CD4-positive, alpha-beta T cell treated with Interferon gamma for 1 hour (primary cell): Measurements from ENCODE around the gene SMYD3.
"Not testable (repeated sequence)": the region's sequence is repeated elsewhere in the genome, so short reads cannot be mapped to it uniquely, and the experiment has no call there.

Source experiments
- DNase-seq: peaks from one replicate; pipeline ENCODE4 v3.0.0-alpha.2; 2020

SMYD3 gene

DNA sequence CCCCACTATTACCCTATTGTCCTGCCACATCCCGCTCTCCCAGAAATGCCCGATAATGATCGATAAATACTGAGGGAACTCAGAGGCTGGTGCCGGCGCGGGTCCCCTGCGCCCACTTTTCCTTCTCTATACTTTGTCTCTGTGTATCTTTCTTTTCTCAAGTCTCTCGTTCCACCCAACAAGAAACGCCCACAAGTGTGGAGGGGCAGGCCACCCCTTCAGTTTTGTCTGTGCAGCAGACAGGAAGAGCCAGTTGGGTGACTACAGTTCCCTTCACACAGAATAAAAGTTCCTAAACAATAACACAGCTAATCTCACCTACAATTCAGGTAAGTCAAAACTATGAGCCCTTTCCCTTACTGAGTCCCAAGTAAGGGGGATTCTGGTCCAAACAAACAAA, 423.7 kb downstream of the SMYD3 start:
- no peak for DNase-seq

DNA sequence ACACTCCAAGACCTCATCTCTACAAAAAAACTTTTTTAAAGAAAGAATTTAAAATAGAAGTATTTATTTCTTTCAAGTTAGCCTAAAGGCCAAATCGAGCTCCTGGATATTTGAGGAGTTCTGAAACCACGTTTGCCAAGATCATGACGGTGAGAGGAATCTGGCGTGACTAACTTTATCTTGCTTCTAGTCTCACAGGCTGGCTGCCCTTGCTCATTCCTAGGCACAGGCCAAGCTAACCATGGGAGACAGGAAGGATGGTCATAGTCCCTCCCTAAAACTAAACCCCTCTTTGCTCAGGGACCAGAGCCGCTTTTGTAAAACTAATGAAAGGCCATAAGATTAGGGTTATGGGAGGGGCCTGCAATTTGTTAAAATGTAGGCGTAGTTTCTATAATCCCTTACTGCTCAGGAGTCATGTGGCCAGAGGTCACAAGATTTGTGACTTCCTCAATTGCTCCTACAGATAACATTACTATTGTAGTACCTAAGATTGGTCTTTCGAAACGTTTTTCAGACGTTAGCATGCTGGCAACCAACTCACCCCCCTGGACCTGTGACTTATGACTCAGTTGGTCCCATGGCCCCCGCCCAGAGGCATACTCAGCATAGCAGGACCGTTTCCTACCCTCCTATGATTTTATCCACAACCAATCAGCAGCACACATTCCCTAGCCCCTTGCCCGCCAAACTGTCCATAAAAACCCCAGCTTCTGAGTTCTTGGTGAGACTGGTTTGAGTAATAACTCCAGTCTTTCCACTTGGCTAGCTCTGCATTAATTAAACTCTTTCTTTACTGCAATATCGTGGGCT, 425.0 kb downstream of the SMYD3 start:
- DNase-seq = no peak

DNA sequence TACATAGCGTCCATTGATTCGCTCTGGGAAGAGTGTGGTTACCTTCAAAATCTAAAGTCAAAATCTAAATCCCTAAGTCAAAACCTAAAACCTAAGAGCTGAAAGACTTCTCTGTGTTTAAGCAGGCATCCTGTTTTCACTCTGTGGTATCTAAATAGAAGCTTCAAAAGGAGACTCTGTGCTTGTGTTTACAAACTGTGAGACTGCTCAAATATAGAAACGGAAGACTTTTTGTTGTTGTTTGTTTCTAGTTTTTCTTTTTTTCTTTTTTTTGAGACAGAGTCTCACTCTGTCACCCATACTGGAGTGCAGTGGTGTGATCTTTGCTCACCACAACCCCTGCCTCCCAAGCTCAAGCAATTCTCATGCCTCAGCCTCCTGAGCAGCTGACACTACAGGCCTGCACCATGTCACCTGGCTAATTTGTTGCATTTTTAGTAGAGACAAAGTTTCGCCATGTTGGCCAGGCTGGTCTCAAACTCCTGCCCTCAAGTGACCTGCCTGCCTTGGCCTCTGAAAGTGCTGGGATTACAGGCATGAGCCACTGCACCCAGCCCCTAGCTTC, 425.9 kb downstream of the SMYD3 start:
- DNase-seq = no peak

DNA sequence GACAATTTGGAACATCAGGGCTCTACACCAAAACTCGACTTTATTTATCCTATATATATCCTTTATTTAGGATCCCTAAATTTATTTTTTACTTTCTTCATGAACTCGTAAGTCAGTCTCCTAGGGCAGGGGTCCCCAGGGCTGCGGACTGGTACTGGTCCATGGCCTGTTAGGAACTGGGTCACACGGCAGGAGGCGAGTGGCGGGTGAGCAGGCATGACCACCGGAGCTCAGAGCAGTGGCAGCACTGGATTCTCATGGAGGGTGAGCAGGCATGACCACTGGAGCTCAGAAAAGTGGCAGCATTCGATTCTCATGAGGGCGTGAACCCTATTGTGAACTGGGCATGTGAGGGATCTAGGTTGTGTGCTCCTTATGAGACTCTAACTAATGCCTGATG, 427.0 kb downstream of the SMYD3 start:
- no peak for DNase-seq

DNA sequence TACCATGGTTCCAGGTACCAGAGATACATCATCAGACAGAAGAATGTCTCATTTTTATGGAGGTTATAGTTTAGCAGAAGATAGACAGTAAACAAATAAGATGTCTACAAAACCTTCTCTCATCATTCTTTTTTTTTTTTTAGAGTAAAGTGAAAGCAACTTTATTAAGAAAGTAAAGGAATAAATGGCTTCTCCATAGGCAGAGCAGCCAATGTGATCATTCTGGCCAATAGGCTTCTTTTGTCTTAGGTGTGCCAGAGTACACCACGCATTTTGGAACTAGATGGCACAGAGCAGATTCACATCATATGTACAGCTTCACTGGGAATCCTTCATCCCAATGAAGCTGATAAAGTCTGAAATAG, 428.2 kb downstream of the SMYD3 start:
- DNase-seq = no peak

DNA sequence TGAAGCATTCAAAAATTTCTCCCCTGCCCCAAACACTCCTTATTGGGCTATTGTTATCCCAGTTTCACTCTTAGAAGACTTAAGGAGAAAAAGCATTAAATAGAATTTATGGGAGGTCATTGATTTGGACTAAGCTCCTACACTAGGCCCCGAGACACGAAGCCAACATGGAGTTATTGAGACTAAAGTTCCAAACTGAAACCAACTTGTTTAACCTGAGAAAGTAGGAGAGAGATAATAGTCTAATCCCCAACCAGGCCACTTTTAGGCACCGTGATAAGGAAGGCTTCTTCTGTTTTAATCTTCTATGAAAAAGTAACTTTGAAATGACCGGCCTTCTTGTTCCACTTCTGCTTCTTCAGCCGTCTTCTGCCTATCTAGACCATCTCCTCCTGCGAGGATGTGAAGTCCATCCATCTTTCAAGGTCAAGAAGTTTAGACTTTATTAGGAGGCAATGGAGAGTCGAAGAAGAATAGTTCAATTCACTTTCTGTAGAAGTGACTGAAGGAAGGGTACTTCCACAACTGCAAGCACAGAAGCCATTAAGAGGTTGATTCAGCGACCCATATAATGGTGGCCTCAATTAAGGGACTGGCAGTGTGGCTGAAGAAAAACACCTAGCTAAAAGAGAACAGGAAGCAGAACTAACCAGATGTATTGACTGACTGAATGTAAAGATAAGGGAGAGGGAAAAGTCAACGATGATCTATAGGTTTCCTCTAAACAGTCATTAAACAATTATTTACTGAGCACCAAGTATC, 428.8 kb downstream of the SMYD3 start:
- no peak for DNase-seq

DNA sequence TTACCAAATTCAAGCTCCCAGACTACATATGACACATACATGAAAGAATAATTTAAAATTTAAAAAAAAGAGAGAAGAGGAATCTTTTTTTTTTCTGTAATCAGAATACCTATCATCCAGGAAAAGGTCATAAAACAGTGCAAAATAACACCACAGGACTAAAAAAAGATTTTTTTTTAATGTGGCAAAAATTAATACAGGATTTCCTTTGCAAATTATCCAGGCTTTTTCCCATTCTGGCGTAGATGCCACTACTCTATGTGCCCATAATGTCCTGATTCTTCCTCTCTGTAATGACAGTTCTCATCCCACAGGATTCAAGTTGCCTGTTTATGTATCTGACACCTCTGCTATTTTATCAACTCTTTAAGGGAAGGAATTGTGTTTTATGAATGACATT, 429.6 kb downstream of the SMYD3 start:
- no peak for DNase-seq

- DNase-seq = no peak
Observed at GRCh38 chr1:246074421-246074820, 432.7 kb downstream of the SMYD3 start.

GRCh38 chr1:246072456-246072955, 434.6 kb downstream of the SMYD3 start:
- DNase-seq = no peak

DNA sequence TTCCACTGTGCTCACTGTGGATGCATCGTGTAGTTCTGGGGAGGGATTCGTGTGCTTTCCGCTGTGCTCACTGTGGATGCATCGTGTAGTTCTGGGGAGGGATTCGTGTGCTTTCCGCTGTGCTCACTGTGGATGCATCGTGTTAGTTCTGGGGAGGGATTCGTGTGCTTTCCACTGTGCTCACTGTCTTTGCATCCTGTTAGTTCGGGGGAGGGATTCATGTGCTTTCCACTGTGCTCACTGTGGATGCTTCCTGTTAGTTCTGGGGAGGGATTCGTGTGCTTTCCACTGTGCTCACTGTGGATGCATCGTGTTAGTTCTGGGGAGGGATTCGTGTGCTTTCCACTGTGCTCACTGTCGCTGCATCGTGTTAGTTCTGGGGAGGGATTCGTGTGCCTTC, 435.1 kb downstream of the SMYD3 start:
- DNase-seq = not testable (repeated sequence)

DNA sequence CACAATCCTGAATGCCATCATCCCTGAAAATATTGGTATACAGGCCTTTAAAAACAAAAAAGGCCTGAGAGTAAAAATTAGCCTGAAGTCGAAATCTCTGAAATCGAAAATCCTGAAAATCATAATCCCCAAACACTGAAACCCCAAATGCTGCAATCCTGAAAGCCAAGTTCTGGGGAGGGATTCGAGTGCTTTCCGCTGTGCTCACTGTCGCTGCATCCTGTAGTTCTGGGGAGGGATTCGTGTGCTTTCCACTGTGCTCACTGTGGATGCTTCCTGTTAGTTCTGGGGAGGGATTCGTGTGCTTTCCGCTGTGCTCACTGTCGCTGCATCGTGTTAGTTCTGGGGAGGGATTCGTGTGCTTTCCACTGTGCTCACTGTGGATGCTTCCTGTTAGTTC, 435.5 kb downstream of the SMYD3 start:
- not testable (repeated sequence) for DNase-seq

DNA sequence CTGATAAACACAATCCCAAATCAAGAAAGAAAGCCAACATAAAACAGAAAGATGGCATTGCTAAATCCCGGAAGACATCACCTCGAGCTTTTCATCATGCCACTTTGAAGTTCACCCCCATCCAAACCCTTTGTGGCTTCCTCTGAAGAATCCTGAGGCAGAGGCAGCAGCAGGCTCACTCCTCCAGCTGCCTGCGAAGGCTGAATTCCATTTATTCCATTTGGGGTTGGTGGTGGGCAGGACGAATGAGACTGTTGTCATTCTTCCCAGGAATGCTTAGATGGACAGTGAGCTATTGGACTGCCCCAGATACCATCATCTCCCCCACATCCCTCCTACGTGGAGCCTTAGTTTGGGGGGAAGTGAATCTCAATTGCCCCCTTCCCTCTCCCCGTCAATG, 437.5 kb downstream of the SMYD3 start:
- DNase-seq = no peak

DNA sequence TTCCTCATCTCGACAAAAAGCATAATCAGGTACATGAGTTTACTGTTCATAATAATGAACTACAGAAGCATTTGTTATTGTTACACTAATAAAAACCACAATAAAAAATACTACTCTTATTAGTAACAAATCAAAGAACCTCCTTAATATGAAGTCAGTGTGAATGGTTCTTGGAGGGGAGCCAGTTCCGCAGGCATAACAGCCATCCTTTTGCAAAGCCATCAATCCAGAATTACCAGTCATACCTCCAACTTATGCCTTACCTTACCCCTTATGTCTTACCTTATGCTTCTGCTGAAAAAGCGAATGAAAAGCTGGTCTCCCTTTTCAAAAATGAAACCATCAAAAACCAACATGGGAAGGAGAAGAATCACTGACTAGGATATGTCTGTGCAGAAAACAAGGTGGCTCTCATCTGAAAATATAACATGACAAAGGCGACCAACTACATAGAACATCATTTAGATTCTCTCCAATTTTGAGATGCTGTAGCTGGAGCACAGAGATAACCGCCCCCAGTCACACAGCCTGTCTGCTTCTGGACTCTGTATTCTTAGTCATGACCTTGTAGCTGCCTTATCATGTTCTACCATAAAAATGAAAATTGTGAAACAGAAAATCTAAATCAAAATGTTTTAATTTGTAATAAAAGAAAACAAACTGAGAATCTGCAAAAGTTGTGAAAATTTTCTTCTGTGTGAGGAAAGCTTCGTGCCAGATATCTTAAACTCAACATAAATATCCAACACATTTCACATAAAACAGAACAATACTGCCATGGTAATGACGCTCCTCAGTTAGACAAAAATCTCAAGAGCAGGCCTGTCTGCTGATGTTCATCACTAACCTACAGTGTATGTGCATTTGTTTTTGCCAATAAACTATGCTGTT, 438.2 kb downstream of the SMYD3 start:
- DNase-seq = no peak

DNA sequence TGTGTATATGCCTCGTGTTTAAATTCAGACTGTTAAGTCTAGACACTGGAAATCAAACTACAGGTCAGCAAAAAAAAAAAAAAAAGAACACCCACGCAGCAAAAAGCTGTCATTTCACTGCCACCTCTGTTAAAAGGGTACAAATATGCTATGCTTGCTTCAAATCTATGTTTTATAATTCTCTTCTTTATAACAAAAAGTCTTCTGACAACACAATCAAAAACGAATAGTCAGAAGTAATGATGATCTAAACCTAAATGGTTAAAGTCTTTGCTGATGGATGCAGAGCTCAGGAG, 438.9 kb downstream of the SMYD3 start:
- no peak for DNase-seq

DNA sequence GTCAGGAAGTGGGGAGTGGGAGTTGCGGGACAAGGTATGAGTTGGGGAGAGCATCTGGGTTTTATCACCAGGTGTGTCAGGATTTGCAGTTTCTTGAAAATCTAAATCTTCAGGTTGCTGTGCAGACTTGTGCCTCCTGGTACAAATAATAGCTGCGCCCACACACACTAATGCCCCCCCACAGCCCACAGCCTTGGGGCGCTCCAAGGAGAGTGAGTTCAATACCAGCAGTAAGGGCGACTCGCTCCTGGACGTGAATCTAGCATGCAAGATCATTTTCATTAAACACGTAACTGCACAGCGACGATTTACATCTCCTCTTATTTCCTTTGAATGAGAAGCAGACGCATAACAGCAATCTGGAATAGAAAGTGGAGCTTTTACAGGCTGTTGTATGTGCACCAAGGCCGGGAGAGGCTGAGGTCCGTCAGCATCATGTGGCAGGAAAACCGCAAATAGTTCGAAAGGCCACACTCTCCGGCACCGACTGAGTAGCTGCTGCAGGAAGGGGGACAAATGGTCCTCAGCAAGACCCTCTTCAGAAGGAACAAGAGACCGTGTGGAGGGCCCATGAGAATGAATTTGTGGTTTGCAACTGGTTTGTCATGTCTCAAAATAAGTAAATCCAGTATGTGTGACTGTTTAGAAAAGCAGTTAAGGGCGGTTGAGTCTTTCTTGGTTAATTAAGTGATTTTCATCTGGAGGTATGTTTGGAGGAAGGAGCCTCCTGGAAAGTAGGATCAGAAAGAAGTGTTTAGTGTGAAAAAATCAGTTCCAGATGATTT, 439.5 kb downstream of the SMYD3 start:
- no peak for DNase-seq

DNA sequence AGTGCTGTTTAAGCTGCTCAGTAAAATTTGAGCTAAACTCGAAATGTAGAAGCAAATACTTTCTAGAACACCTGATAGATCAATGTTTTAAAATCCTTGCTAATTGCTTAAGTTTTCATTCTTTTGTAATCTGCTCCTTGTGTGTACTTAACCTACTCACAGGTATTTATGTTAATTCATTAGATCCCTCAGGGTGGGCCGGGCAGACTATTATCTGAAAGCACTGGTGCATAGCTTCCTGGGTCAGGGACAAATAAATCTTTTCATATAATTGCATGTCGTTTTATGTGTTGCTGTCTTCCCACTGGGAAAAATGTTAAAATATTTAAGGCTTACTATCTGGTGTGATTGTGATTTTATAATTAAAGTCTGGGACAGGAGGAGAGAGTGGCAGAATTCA, 440.5 kb downstream of the SMYD3 start:
- DNase-seq = no peak

GRCh38 chr1:246065592-246065991, 441.5 kb downstream of the SMYD3 start:
- DNase-seq = no peak

DNA sequence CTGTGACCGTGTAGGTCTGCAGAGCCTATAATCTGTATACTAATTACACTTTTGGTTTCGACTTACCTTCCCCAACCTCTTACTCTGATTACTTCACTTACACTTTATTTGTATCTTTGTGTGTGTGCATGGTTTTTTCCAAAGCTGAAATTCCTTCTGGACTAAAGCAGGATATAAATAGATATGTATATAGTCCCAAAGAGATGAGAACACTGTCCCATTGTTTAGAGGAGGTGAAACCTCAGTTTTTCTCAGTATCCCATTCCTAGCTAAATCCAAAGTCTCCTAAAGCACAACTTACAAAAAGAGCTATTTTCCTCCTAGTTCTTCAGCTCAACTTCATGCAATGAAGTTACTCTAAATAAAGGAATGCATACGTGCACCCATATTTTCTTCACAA, 442.2 kb downstream of the SMYD3 start:
- no peak for DNase-seq

DNA sequence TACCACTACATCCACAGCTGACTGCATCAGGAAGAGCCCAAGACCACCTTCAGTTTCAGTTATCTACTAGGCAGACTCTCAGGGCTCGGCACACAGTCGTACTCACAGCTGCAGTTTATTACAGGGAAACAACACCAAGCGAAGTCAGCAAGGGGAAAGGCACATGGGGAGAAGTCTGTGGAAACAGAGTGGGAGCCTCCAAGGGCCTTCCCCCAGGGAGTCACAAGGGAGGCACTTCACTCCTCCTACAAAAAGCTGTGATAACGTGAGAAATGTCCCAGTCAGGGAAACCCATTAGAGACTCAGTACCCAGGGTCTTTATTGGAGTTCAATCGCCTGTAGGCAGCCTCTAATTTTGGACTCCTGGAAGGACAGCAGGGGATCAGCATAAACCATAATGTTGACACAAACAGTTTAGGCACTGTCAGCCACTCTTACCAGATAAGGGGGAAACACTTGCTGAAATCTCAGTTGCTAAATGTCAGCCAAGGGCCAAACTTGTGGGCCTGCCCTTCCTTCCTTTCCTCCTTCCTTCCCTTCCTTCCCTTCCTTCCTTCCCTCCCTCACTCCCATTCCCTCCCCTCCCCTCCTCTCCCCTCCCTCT, 444.0 kb downstream of the SMYD3 start:
- DNase-seq = no peak

DNA sequence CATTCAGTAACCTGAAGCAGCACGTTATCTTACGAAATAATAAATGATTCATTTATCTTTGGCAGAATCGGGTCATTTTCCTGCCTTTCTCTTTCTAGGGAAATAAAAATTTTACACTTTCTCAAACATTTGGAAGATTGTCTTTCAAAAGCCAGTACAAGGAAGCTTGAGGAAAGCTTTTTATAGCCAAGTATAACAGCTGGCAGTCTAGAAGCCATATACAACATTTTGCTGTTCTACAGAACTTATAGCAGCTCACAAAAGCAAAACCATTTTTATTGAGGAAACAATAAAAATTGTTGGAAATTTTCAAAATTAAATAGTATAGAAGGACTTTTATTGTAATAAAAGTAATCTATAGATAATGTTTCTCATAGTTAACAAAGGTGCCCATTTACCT, 448.6 kb downstream of the SMYD3 start:
- no peak for DNase-seq

GRCh38 chr1:246052603-246053002, 454.5 kb downstream of the SMYD3 start:
- no peak for DNase-seq
